Activated CD4-positive, alpha-beta T cell treated with anti-CD3 and anti-CD28 coated beads, Interleukin-2, amount 50 U/mL, for 48 hours (primary cell): Measurements from ENCODE around the gene LEPROT.
"Not testable (repeated sequence)": the region's sequence is repeated elsewhere in the genome, so short reads cannot be mapped to it uniquely, and the experiment has no call there.

Experiments
- DNase-seq, 2 experiments: peaks; one replicate each; pipeline ENCODE4 v3.0.0-alpha.2; 2020

Gene LEPROT

GRCh38 chr1:65441464-65441863 is 21.0 kb downstream of the LEPROT start:
- DNase-seq: no peak

- no peak for DNase-seq
Observed at GRCh38 chr1:65442442-65442841, 22.0 kb downstream of the LEPROT start.

GRCh38 chr1:65443647-65444046 is 23.2 kb downstream of the LEPROT start:
- DNase-seq: no peak

- no peak for DNase-seq
Observed at GRCh38 chr1:65444128-65444640, 23.7 kb downstream of the LEPROT start.

- DNase-seq: no peak
Observed at GRCh38 chr1:65445837-65446236, 25.4 kb downstream of the LEPROT start.

GRCh38 chr1:65449214-65449823 is 28.9 kb downstream of the LEPROT start:
- no peak for DNase-seq

GRCh38 chr1:65455678-65456077 is 35.2 kb downstream of the LEPROT start:
- not testable (repeated sequence) for DNase-seq

GRCh38 chr1:65456481-65456880 is 36.0 kb downstream of the LEPROT start:
- no peak for DNase-seq

GRCh38 chr1:65457868-65458267 is 37.4 kb downstream of the LEPROT start:
- DNase-seq: no peak

GRCh38 chr1:65458730-65459396 is 38.4 kb downstream of the LEPROT start:
- no peak for DNase-seq

- DNase-seq: no peak
Observed at GRCh38 chr1:65459397-65459768, 38.9 kb downstream of the LEPROT start.

GRCh38 chr1:65465837-65466236 is 45.4 kb downstream of the LEPROT start:
- DNase-seq: not testable (repeated sequence)

GRCh38 chr1:65467536-65467935 is 47.1 kb downstream of the LEPROT start:
- DNase-seq: no peak

- DNase-seq: no peak
Observed at GRCh38 chr1:65469126-65469888, 48.8 kb downstream of the LEPROT start.

- DNase-seq: no peak
Observed at GRCh38 chr1:65469889-65470340, 49.4 kb downstream of the LEPROT start.

- no peak for DNase-seq
Observed at GRCh38 chr1:65470766-65471165, 50.3 kb downstream of the LEPROT start.

- no peak for DNase-seq
Observed at GRCh38 chr1:65471213-65471833, 50.9 kb downstream of the LEPROT start.

- DNase-seq: no peak
Observed at GRCh38 chr1:65471861-65472332, 51.4 kb downstream of the LEPROT start.

GRCh38 chr1:65476327-65476726 is 55.9 kb downstream of the LEPROT start:
- DNase-seq: no peak

GRCh38 chr1:65477414-65478378 is 57.2 kb downstream of the LEPROT start:
- no peak for DNase-seq

GRCh38 chr1:65478379-65479026 is 58.0 kb downstream of the LEPROT start:
- no peak for DNase-seq
